ENCODE measurements around the gene IL6R. TPM values are rescaled to one million over a fixed set of nuclear protein-coding genes. Genes with fewer than 3 reads are reported as not detected.
"Not testable (repeated sequence)": the region's sequence is repeated elsewhere in the genome, so short reads cannot be mapped to it uniquely, and the experiment has no call there.

IL6R gene
- total RNA-seq, 4 donors from 2014 or later: 31.6 to 53.7 (median 33.5) TPM

DNA sequence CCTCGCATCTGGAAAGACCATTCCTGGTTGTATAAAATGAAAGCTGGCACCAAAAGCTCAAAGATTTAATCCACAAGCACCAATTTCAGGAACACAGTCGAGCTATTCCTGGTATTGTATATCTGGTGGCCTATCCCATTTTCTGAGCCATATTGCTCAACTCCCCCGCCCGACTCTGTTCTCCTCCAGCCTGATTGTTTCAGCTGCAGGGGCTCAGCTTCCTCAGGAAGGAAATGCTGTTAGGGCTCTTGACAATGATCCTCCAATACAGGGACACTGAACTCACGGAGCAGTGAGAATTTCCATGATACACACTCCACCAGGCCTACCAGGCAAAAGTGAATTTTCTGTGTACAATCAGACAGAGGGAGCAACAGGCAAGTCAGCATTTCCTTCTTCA, 80.0 kb downstream of the IL6R start:
- WGBS, 2 donors: 51 to 68% methylated on average over 5 of the region's 5 CpGs
- TF ChIP-seq EP300 (IDR thresholded peaks at IDR 0.05) (peak in 1 of 2 donors; percentile 81), POLR2A (IDR thresholded peaks at IDR 0.05) (no peak)
- TF ChIP-seq, protein P1, sequence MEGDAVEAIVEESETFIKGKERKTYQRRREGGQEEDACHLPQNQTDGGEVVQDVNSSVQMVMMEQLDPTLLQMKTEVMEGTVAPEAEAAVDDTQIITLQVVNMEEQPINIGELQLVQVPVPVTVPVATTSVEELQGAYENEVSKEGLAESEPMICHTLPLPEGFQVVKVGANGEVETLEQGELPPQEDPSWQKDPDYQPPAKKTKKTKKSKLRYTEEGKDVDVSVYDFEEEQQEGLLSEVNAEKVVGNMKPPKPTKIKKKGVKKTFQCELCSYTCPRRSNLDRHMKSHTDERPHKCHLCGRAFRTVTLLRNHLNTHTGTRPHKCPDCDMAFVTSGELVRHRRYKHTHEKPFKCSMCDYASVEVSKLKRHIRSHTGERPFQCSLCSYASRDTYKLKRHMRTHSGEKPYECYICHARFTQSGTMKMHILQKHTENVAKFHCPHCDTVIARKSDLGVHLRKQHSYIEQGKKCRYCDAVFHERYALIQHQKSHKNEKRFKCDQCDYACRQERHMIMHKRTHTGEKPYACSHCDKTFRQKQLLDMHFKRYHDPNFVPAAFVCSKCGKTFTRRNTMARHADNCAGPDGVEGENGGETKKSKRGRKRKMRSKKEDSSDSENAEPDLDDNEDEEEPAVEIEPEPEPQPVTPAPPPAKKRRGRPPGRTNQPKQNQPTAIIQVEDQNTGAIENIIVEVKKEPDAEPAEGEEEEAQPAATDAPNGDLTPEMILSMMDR (IDR thresholded peaks at IDR 0.05): no peak
- Histone ChIP-seq H3K36me3 (no peaks in the 10 kb centered on the region), H3K27me3 (peaks cover 0 to 4% of the 10 kb centered on the region in 2 donors), H3K27ac (no peak overlapping the region), H3K4me3 (no peak overlapping the region), H3K9me3 (no peaks in the 10 kb centered on the region), H3K4me1 (peaks cover 0 to 15% (median 5%) of the 10 kb centered on the region in 4 donors)
- peak in 1 of 2 donors; percentile 28 for DNase-seq (ENCODE audit: low spot score in 2 of 2)

DNA sequence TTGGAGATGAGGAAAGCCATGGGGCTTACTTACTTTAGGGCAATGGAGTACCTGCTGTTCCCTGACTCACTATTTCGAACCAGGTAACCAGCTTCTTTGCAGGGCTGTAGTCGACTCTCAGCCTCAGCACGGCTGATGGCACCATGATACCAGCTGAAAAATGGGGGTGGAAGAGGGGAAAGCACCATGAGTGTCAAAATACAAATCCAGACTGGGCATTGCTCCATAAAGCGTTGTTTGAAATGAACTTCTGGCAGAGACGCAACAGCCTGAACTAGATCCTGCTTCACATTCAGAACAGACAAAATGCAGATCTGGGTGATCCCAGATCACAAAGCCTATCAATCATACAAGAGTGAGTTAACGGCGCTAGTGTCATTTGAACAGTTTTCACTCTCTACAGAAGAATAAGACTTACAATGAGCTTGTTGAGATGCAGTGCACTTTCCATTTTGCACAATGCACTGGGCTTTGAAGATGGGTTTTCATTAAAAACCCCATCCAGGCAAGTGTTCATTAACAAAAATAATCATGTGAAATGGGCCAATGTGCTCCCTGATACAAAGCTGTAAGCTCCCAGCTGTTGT, 80.9 kb downstream of the IL6R start:
- Histone ChIP-seq H3K4me1 (peaks cover 0 to 6% (median 2%) of the 10 kb centered on the region in 4 donors), H3K36me3 (no peaks in the 10 kb centered on the region), H3K4me3 (no peak overlapping the region), H3K27ac (peak overlapping the region in 1 of 4 donors; percentile 13), H3K9me3 (no peaks in the 10 kb centered on the region), H3K27me3 (peaks cover 0 to 9% of the 10 kb centered on the region in 2 donors)
- TF ChIP-seq EP300 (IDR thresholded peaks at IDR 0.05) (no peak), POLR2A (IDR thresholded peaks at IDR 0.05) (no peak)
- TF ChIP-seq, protein P1 (IDR thresholded peaks at IDR 0.05): no peak
- no peak for DNase-seq (ENCODE audit: low spot score in 2 of 2)
- WGBS, 2 donors: 75% methylated on average over 7 of the region's 7 CpGs

DNA sequence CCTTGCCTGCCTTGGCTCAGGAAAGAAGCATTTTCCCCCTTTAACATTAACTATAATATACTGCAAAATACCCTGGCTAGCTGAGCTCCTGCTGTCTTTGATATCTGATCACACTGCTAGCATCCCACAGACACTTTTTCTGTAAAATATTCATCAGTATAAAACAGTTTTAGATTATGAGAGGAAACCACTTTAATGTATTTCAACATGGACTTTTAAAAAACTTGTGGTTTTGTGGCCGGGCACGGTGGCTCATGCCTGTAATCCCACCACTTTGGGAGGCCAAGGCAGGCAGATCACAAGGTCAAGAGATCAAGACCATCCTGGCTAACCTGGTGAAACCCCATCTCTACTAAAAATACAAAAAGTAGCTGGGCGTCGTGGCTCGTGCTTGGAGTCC, 81.6 kb downstream of the IL6R start:
- WGBS, 2 donors: 65 to 68% methylated on average over 5 of the region's 5 CpGs
- H3K27ac ChIP-seq: peak overlapping the region in 1 of 4 donors; percentile 13
- not testable (repeated sequence) for H3K4me3 ChIP-seq; DNase-seq (ENCODE audit: low spot score in 2 of 2); H3K4me1 ChIP-seq; H3K36me3 ChIP-seq; H3K9me3 ChIP-seq
- H3K27me3 ChIP-seq: peaks cover 0 to 12% of the 10 kb centered on the region in 2 donors

DNA sequence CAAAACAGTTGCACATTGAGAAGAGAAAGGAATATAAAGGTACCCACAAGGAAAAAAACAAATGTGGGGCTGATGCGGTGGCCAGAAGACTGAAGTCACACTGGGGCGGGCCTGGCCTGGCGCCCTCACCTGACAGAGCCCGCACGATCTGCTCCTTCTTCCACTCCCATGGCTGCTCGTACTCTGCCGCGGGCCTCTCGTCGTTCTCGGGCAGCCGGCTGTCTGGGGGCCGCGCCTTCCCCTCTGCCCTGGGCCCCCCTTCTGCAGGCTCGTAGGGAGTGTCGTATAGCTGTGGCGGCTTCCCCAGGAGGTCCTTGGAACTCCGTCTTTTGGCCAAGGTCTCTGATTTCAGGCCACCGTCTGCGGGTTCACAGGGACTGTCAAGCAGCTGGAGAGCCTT, 83.8 kb downstream of the IL6R start:
- H3K27me3 ChIP-seq: peaks cover 0 to 19% of the 10 kb centered on the region in 2 donors
- H3K4me1 ChIP-seq: peaks cover 0 to 7% (median 3%) of the 10 kb centered on the region in 4 donors
- no peak for DNase-seq (ENCODE audit: low spot score in 2 of 2)
- H3K9me3 ChIP-seq: no peaks in the 10 kb centered on the region
- H3K36me3 ChIP-seq: no peaks in the 10 kb centered on the region
- no peak overlapping the region for H3K4me3 ChIP-seq
- H3K27ac ChIP-seq: peak overlapping the region in 1 of 4 donors; percentile 30
- TF ChIP-seq POLR2A (IDR thresholded peaks at IDR 0.05) (no peak), EP300 (IDR thresholded peaks at IDR 0.05) (no peak)
- TF ChIP-seq, protein P1 (IDR thresholded peaks at IDR 0.05): no peak
- 48 to 50% methylated on average over 19 to 20 of the region's 20 CpGs for WGBS, 2 donors

DNA sequence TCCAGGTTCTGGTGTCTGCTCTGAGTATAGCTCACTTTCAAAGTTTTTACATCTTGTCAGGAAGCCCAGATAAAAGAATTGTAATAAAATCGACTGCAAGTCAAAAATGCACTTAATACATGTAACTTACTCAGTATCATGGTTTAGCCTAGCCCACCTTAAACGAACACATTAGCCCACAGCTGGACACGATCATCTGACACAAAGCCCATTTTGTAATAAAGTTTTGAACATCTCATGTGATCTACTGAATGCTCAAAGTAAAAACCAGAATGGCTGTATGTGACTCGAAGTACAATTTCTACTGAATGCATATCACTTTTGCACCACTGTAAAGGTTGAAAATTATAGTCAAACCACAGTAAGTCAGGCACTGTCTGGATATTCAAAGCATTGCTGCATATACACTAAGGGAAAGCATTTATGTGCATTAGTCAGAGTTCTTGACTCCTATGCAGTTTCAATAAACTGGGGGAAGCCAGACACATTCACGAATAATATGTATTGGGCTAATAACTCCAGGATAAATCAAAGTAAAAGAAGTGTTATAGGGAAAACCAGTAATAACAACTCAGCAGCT, 84.6 kb downstream of the IL6R start:
- H3K36me3 ChIP-seq: no peaks in the 10 kb centered on the region
- no peak overlapping the region for H3K27ac ChIP-seq
- DNase-seq (ENCODE audit: low spot score in 2 of 2): no peak
- TF ChIP-seq POLR2A (IDR thresholded peaks at IDR 0.05): no peak
- no peak for TF ChIP-seq EP300 (IDR thresholded peaks at IDR 0.05)
- TF ChIP-seq, protein P1 (IDR thresholded peaks at IDR 0.05): no peak
- peaks cover 0 to 19% of the 10 kb centered on the region in 2 donors for H3K27me3 ChIP-seq
- 49 to 53% methylated on average over 5 of the region's 5 CpGs for WGBS, 2 donors
- H3K9me3 ChIP-seq: no peaks in the 10 kb centered on the region
- peaks cover 0 to 7% (median 3%) of the 10 kb centered on the region in 4 donors for H3K4me1 ChIP-seq
- H3K4me3 ChIP-seq: no peak overlapping the region
